Stimulated activated CD8-positive, alpha-beta memory T cell treated with anti-CD3 and anti-CD28 coated beads, Interleukin-12 subunit alpha, Interleukin-12 subunit beta, amount 100 ng/mL, for 1 hour (primary cell): ENCODE results near the gene KDM4C.
"Not testable (repeated sequence)": the region's sequence is repeated elsewhere in the genome, so short reads cannot be mapped to it uniquely, and the experiment has no call there.

ENCODE experiments used
- DNase-seq: peaks from one replicate; pipeline ENCODE4 v3.0.0-alpha.2; 2020; ENCODE audit warnings: low read depth

The KDM4C gene

DNA sequence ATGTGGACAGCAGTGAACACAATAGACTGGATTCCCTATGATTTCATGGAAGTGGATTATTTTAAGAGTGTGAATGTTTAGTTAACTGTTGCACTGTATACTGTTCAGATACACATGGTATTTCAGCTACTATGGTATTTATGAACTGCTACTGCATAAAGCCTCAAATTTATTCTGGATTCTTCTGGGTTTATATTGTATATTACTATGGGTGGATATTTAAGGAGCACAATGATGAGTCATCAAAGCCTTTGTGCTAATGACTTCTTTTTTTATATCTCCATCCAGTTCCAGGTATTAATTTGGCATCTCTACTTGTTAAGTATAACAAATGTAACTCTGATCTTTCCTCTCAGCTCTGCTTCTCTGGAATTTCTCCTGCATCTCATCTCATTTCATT, 6.8 kb downstream of the KDM4C start:
- DNase-seq = no peak

DNA sequence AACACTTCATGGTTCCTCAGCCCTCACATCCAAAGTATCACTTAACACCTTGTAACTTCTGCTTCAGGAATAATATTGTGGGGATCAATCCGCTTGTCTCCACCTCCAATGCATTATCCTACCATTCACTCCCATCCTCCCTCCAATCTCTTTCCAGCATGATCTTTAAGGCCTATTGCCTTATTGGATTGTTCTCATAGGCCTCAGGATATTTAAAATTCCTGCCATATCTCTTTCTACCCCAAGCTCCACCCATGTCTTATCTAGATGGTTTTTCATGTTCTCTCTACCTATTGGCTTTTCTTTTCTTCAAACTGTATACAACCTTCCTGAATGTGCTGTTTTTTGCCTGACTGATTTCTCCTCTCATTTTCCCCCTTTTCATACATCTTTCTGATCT, 7.2 kb downstream of the KDM4C start:
- DNase-seq = no peak

DNA sequence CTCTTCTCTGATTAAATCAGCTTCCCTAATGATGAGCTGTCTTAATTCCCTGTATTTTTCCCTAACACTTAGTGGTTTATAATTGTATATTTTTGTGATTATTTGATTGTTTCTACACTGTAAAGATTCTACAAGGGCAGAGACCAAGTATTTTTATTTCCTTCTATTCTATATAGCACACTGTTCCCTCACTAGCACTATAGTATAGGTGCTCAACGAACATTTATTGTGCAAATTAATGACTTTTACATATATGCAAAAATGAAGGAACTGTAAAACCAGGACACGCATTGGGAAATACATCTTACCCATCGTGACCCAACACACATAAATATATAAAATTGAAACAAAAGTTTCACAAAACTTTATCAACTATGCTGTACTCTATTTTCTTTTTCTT, 7.6 kb downstream of the KDM4C start:
- no peak for DNase-seq

DNA sequence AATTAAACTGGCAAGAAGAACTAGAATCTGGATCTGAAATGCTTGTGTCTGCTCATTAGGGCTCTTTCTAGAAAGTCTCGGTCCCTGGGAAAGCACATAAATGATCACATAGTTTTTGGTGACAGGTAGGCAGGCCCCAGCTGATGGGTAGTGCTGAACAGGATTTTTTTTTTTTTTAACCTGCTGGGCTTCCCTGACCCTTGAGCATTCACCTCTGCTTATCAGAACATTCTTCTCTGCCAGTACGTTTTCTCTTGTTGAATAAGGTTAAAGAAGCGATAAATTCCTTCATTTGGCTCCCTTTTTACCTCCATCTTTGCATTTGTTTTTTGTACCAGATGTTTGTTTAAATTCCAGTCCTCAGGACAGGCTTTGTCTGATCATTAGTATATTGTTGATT, 8.8 kb downstream of the KDM4C start:
- no peak for DNase-seq

DNA sequence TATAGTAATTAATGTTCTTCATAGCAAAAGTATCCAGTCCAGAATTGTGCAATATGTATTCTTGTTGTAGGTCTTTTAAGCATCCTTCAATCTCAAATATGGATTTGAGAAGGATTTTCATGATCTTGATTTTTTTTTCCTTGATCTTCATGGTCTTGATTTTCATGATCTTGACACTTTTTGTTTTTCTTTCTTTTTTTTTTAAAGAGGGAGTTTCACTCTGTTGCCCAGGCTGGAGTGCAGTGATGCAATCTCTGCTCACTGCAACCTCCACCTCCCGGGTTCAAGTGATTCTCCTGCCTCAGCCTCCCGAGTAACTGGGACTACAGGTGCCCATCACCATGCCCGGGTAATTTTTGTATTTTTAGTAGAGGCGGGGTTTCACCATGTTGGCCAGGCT, 10.8 kb downstream of the KDM4C start:
- DNase-seq = not testable (repeated sequence)

DNA sequence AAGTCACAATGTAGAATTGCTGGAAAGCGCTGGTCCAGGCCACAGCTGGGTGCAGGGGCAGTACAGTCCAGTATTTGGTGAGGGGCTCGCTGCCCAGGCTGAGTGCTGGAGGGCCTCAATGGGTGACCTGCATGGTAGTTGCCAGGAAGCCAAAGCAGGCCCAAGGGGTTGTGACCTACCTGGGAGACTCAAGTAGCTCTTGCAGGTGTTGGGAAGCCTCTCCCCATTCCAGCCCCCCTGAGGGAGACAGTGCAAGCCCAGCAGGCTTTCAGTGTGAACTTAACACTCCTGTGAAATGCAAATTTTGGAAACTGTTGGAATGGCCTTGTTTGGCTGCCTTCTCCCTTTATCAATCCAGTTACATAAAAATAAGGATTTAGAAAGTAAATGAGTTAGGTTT, 13.9 kb downstream of the KDM4C start:
- DNase-seq = no peak

DNA sequence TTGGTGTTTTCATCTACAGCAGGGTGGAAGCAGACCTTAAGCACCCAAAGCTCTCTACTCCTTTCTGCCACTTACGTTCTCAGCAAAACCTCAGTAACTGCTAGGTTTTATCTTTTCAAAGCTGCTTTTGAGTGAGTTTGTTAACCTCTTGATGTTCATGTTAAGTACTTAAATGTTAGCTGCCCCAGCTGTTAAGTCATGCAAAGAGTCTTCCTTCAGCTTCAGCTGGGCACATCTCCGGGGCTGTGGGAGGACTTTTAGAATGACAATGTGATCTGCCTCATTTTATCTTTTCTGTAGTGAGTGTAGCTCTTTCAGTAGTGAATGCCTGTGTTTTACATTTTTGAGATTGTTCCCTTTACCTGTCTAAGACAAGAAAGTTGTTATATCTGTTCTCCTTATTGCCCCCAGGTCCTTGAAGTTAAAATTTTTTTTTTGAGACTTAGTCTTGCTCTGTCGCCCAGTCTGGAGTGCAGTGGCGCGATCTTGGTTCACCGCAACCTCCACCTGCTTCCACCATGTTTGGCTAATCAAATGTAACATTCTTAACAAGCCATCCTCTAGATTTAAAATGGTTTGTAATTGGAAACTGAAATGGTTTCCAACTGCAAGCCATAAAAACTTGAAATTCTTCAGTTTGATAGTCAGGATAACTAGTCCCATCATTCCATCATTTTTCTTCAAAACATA, 19.6 kb downstream of the KDM4C start:
- DNase-seq = no peak

DNA sequence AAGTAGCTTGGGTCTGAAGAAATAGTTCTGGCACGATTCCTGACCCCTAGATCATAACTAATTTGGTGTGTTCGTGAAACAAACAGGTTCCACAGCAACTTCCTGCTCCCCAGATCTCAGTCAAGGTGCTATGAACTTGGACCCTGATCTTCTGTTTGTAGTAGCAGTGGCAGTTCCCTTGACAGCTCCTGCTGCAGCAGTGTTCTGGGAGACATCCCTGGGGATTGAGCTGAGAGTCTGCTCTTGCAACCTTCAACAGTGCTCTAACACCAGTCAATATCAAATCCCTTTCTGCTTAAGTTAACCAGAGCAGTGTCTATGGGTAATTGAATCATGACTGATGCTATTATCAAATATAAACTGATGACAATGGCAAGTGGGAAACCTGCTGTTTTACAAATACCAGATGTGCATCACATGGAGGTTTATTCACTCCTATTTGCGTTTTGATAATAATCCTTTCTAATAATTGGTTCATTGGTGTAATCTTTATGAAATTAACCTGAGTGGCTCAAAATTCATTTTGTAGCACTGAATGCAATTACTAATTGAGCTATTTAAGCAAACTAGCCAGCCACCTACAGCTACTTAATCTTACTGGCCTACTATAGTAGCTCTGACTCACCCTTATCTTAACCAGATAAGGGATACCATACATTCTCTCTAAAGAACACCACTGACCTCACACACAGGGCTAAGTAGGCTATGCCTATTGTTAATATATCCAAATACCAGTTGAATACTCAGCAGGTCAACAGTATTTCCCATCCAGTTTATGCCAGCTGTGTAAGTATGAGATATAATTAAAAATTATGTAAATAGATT, 21.9 kb downstream of the KDM4C start:
- no peak for DNase-seq

DNA sequence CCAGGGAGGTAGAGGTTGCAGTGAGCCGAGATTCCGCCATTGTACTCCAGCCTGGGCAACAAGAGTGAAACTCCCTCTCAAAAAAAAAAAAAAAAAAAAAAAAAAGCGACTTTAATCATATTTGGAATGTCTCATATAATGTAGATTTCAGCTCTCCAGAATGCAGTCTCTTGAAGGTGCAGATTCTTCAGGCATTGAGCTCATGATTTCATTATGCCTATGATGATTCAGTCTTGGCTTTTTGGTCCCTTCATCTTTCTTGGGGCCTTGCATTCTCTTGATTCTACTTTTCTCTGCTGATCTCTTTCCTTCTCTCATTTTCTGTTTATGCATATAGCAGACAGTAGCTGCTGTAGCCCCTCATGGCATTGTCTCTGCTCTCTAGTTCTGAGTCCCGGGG, 22.9 kb downstream of the KDM4C start:
- no peak for DNase-seq

DNA sequence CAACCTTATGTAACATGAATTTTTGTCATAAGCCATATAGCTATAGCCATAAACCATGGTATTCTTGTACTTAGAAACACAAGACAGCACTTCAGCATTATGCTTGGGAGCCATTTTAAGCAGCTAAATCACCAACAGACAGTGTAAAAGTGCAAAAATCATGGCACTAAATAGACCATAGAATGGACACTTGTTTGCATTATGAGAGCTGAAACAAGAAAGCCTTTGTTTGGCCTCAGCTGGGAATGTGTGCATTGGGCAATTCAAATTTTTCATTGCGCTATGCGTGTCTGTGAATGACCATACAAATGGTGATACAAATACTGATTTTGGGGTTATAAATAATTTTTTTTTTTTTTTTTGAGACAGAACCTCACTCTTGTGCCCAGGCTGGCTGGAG, 23.7 kb downstream of the KDM4C start:
- DNase-seq = no peak

DNA sequence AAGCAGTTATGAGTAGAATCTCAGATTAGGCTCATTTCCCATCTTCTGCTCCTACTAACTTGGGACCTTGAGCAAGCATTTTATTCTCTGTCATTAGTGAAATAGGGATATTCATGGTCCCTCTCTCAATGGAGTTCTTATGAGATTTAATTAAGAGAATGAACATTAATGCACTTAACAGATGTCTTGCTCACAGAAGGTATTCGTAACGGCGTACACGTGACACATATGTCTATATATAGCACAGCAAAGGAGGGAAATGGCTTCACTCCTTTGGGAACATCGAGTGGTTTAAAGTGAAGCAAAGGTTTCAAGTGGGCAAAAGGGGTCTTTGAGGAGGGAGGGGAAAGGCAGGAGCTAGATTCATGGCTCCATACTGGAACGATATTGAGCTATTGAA, 24.6 kb downstream of the KDM4C start:
- no peak for DNase-seq

DNA sequence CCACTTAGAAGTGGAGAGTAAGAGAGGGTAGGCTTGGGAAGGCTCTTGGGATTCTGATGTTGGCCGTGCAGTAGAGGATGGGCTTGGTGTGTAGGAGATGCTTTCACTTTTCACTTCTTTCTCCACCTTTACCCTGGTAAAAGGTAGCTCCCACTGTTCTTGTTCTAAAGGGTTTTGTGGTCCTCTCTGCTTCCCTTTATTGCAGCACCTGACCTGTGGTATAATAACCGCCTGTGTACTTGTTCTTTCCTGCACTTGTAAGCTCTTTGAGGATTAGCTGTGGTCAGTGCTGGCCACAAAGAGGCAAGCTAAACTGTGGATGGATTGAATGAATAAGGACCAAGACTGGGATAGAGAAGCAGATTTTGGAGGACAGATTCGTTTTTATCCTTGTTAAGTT, 25.2 kb downstream of the KDM4C start:
- no peak for DNase-seq

DNA sequence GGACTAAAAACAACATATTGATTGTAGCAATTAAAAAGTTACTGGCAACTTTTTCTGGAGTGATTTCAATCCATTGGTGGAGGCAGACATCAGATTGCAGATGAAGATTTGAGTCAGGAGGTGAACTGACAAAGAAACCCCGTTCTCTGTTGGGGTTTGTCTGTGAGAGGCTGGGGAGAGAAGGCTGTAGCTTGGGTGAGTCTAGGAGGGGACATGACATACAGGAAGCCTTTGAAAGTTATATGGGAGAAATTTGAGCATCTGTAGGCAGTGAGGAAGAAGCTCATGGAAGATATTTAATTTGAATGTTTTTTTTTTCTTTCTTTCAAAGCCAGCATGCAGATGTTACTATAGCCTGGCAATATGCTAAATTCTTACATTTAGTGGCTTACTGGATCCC, 26.0 kb downstream of the KDM4C start:
- DNase-seq = no peak

DNA sequence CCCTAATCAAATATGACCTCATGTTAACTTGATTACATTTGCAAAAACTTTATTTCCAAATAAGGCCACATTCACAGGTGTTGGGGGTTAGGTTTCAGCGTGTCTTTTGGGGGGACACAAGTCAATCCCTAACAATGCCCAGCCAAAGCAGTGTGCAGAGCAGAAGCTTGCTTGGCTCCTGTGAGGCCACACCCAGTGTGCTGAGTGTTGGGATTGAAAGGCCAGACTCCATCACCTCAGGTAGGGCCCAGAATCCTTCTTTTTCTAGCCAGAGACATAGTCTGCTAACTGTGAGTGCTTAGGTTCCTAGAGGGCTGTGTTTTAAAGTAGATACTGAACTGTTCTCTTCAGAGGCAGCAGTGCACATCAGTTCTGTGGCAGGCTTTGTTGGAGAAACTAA, 27.9 kb downstream of the KDM4C start:
- no peak for DNase-seq

DNA sequence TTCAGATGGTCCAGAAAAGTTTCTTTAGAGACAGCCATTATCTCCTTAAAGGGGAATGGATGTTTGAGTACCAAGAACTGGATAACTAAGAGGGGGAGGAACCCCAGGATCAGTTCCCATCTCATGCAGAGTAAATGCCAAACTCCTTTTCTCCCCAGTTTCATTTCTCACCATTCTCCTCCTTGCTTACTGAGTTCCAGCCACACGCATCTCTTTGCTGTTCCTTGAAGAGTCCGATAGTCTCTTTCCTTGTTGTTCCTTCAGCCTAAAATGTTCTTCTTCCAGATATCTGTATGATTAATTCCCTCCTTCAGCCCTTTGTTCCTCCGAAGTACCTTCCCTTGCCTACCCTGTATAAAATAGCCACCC, 30.0 kb downstream of the KDM4C start:
- DNase-seq = no peak

DNA sequence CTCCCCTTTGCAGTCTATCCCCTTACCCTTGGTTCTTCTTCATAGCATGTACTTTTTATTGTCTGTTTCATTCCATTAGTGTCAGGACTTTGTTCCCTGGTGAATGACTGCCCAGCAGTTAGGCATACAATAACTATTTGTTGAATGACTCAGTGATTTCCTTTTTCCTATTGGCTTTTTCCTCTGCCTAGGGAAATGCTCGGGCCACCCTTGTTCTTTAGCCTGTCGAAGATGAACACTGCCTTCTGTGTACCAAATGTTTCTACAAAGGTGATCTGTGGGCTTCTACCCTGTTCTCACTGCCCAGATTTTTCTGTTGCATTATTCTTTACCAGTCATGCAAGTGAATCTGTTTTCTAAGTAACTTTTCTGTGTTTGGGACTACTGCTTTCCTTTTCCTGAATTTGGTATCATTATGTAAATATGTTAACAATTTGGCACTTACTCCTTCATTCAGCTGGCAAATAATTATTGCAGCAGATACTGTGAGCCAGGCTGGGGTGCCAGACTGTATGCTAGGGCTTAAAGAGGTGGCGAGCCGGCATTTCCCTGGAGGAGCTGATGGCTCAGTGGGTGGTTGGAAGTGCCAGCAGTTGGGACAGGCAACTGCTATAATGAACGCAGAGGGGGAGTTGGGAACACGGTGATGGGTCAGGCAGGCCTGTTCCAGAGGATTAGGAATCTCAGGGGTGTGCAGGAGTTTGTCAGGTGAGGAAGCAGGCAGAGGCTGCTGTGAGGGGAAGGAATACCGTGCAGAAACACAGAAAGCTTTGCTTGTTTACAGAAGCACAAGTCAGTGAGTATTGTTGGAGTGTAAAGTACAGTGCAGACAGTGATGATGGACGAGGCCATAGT, 30.6 kb downstream of the KDM4C start:
- DNase-seq = no peak

DNA sequence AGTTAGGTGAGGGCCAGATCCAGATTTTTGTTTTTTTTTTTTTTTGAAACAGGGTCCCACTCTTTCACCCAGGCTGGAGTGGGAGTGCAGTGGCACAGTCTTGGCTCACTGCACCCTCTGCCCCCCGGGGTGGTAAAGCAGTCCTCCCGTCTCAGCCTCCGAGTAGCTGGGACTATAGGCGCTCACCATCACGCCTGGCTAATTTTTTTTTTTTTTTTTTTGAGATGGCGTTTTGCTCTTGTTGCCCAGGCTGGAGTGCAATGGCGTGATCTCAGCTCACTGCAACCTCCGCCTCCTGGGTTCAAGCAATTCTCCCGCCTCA, 31.2 kb downstream of the KDM4C start:
- not testable (repeated sequence) for DNase-seq

DNA sequence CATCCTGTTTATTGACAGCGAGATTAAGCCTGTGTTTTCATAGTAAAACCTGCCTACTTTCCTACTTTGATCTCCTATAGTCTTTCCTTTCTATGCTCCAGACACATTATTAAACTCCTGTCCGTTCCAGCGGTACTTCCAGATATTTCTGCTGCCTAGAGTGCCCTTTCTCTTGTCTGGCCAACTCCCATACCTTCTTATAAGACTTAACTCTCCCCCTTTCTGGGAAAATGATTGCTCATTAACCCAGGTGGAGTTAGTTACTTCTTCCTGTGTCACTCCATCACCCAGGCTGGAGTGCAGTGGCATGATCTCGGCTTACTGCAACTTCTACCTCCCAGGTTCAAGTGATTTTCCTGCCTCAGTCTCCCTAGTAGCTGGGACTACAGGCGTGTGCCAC, 33.1 kb downstream of the KDM4C start:
- no peak for DNase-seq

DNA sequence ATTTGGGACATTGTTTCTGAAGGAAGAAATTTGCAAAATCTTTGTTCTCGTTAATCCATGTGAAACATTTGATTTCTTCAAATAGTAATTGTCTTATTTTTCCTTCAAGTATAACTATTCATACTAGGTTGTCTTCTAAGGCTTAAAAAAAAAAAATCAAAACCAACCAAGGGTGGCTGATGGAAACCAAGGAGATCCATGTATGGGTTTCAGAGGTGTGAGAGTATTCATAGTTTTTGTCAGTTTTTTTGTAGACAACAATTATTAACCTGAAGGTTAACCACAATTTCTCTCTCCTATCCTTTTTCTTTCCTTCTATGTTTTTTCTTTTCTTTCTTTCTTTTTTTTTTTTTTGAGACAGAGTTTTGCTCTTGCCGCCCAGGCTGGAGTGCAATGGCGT, 35.4 kb downstream of the KDM4C start:
- no peak for DNase-seq

DNA sequence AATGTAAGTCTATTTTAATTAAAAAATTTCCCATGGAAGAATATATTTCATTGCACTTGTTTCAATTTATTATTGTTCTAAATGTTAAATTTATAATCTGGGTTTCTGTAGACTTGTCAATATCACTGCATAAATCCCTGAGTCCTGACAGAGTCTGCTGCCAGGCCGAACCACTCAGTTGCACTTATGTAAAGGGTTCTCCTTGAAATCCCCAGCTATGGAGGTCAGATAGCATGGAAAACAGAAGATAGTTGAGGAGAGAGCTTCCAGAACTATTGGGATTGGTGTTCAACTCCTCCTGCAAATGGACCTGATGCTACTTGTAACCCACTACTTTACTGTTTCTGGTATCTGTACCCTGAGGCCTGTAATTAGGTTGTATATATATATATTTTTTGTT, 37.2 kb downstream of the KDM4C start:
- DNase-seq = no peak

DNA sequence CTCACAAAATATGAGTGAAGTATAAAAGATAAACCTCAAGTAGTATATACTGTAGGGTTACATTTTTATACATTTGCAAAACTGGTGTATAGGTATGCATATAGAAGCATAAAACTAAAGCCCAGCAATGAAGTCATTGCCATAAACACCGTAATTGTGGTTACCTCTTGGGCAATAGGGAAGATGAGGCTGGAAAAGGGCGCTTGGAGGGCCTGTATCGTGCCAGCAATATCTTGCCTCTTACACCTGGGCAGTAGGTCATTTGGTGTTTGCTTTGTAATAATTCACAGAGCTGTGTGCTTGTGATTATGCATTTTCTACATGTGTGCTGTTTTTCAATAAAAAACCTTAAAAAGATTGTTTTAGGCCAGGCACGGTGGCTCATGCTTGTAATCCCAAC, 45.2 kb downstream of the KDM4C start:
- no peak for DNase-seq

DNA sequence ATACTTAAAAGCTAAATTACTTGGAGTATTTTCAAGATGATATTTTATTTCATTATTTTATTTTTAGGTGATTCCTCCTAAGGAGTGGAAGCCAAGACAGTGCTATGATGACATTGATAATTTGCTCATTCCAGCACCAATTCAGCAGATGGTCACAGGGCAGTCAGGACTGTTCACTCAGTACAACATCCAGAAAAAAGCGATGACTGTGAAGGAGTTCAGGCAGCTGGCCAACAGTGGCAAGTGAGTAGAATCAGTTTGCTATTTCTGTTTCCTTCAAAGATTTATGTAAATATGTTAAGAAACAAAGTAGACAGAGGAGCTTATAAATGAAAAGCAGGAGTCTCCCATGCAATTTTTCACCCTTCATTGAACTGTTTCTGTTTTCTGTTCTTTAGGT, 47.8 kb downstream of the KDM4C start:
- no peak for DNase-seq

DNA sequence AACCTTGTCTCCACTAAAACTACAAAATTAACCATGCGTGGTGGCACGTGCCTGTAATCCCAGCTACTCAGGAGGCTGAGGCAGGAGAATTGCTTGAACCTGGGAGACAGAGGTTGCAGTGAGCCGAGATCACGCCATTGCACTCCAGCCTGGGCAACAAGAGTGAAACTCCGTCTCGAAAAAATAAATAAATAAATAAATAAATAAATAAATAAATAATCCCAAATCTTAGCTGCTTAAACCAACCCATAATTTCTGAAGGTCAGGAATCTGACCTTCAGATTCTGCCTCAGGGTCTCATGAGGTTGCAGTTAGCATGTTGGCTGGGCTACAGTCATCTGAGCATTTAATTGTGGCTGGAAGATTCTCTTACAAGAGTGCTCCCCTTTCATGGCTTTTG, 48.5 kb downstream of the KDM4C start:
- not testable (repeated sequence) for DNase-seq
